GM10847 (cell line): ENCODE measurements around the gene MACF1.

Source experiments
- POLR2A ChIP-seq: IDR thresholded peaks from 2 replicates; pipeline ENCODE4 v1.6.1; 2011; ENCODE audit not compliant: insufficient read length; ENCODE audit errors: extremely low read depth

MACF1 gene

DNA sequence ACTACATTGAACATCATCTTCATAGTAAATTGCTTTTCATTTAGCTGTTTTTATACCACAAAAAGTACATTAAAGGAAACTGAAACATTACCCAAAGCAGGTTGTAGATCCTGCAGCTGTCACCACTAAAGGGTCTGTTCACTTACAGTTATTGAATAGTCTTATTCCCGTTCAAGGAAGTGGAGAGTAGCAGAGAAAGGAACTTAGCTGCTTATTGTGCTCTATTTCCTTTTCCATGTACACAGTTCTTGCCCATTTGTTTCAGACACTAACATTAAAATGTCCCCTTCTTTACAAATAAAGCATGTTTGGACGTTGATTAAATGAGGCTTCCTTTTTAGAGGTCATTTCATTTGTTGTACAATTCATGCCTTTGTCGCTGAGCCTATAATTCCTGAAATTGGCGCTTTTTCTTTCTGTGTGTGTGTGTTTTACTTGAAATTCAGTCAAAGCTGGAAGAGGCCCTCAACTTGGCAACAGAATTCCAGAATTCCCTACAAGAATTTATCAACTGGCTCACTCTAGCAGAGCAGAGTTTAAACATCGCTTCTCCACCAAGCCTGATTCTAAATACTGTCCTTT, 242.6 kb downstream of the MACF1 start:
- no peak for TF ChIP-seq POLR2A

DNA sequence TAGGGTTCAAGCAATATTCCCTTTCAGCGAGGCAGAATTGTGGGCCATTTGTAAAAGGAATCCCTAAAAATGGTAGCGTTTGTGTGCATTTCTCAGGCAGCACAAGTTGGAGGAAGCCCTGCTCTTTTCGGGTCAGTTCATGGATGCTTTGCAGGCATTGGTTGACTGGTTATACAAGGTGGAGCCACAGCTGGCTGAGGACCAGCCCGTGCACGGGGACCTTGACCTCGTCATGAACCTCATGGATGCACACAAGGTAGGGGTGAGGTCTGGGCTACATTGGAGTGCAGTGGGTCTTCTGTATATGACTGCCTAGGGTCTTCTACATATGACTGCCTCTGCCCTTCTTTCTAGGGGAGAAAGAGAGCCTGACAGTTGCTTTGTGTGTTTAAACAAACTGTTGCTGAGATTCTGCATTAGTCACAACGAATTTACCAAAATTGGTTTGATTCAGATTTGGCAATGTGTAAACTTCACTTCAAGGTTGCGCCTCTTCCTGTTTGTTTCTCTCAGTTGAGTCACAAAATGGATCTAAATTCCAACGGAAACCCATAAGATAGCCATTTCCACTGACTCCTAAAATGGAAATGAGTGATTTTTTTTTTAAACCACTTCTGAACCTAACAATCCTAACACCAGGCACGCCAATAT, 246.6 kb downstream of the MACF1 start:
- no peak for TF ChIP-seq POLR2A

DNA sequence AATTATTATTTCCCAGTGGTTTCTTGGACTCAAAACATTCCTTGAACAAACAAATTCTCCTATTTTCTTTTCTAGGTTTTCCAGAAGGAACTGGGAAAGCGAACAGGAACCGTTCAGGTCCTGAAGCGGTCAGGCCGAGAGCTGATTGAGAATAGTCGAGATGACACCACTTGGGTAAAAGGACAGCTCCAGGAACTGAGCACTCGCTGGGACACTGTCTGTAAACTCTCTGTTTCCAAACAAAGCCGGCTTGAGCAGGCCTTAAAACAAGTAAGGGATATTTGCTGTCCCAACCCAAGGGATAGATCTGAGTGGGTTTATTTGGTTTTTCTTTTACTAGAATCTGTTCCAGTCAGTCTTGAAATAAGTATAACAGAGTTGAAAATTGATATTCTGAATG, 247.6 kb downstream of the MACF1 start:
- no peak for TF ChIP-seq POLR2A

GRCh38 chr1:39452540-39452939, 248.0 kb downstream of the MACF1 start:
- no peak for TF ChIP-seq POLR2A

- no peak for TF ChIP-seq POLR2A
These were observed 249.1 kb downstream of the MACF1 start for GRCh38 chr1:39453603-39454002.

GRCh38 chr1:39458991-39459390, 254.5 kb downstream of the MACF1 start:
- no peak for TF ChIP-seq POLR2A

- TF ChIP-seq POLR2A = no peak
These were observed 257.6 kb downstream of the MACF1 start for GRCh38 chr1:39462074-39462473.

DNA sequence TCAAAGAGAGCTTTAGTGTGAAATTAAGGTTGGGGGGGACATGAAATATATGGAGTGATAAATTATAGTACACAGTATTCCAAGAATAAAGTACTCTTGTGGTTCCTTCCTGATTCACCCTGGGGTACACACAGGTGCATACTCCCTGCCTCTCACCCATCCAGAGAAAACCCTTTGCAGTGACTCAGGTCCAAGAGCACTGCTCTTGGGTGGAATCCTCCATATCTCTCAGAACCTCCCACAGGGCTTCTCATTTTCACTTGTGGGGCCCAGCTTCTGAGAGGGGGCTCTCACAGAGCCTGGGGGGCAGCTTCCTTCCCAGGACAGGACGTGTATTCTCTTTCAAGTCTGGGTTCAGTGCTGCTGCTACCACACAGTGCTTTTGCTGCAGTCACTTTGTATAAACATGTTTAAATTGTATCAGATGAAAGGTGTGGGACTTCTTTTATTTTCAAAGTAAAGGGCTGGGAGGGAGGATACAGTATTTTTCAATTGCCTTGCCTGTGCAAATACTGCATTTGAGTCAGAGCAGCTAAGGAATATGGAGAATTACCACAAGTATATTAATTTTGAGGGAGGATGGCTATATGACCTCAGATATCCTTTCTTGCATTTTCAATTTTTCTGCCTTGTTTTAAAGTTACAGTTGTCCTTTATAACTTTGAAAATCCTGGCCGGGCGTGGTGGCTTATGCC, 262.1 kb downstream of the MACF1 start:
- no peak for TF ChIP-seq POLR2A

GRCh38 chr1:39469150-39469549, 264.7 kb downstream of the MACF1 start:
- TF ChIP-seq POLR2A = no peak

DNA sequence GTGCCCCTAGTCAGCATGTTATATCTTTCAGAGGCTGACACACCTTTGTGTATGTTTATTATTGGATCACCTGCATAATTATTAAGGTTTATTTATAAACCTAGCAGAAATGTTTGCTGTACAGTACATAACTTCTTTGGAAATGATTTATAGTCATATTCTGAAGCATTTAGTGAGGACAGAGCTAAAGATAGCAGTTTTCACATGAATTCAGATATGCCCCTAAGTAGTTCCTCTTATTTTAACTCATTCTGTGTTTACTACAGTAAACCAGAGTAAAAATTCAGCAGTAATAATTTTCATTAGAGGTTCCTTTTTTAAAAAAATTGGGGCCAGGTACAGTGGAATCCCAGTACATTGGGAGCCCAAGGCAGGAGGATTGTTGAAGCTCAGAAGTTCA, 265.5 kb downstream of the MACF1 start:
- TF ChIP-seq POLR2A = no peak

GRCh38 chr1:39472826-39473225, 268.3 kb downstream of the MACF1 start:
- no peak for TF ChIP-seq POLR2A

GRCh38 chr1:39473324-39473723, 268.8 kb downstream of the MACF1 start:
- TF ChIP-seq POLR2A = no peak

DNA sequence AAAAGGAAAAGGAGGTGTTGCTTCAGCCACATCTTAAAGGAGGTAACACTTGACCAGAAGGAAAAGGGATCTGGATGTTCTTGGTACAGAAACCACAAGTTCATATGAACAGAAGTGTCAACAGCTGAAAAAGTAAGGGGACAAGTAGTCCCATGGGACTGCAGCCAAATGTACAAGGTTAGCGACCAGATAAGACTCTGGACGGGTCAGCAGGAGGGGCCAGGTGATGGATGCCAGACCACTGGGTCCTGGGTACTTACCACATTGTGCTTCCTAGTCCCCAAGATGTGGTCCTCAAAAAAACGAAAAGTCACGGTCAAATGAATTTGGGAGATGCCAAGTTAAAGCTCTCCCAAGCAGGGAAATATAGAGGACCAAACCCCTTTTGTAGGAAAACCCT, 270.3 kb downstream of the MACF1 start:
- no peak for TF ChIP-seq POLR2A

DNA sequence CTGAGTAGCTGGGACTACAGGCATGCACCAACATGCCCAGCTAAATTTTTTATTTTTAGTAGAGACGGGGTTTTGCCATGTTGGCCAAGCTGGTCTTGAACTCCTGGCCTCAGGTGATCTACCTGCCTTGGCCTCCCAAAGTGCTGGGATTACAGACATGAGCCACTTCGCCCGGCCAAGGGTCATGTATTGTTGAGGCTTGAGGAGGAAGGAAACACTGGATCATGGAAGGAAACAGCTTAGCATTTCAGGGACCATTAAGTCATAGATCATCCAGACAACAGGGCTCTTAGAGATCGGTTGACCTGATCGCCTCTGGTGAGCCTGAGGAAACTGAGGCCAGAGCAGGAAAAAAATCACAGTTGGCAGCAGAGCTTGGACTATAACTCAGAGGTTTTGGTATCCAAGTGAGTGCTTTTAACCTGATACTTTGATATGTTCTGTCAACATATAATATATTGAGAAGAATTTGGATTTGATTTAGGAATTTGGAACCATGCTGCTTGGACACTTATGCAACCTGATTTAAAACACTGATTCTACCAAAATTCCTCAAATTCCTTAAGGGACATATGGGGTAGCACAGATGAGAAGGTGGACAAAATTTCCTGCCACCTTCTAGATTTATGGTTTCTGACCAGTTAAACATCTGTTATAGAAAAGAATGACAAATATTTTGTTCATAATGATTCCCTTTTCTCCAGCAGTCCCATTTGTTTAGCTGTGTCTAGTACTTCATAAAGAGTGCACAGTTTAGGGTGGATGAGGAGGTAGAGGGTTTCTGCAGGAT, 273.8 kb downstream of the MACF1 start:
- no peak for TF ChIP-seq POLR2A

DNA sequence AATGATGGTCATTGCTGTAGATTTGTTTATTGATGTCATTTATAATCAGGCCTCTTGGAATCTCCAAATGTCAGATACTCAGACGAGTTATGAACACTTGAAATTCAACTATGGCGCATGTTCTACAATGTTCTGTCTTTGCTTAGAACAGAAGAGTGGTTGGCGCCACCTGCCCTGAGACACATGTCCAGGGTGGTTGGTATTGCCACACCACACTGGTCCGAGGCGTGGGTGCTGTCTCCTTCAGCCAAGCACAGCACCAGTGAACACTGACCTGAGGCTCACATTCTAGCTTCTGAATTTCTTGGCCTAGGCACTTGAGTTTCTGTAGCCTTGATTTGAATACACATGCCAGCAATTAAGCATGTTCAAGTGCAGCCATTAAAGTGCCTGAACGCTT, 276.8 kb downstream of the MACF1 start:
- no peak for TF ChIP-seq POLR2A

- TF ChIP-seq POLR2A = no peak
These were observed 278.8 kb downstream of the MACF1 start for GRCh38 chr1:39483276-39483675.
